OCI-LY1 (cell line): Measurements from ENCODE around the gene ST8SIA2.

Source experiments
- EZH2 ChIP-seq: fragments of 200-600 bp; sonication (generic), shearing (Covaris generic); IDR thresholded peaks from 2 replicates; pipeline ENCODE4 v1.8.0; 2017; ENCODE audit warnings: borderline replicate concordance, mixed run types, mild to moderate bottlenecking, antibody characterized with exemption, low read length, moderate library complexity, mixed read lengths
- TF ChIP-seq, protein P1 (sequence below): fragments of 200-600 bp; sonication (generic), shearing (Covaris generic); IDR thresholded peaks from 2 replicates; pipeline ENCODE4 v1.5.1; 2017; ENCODE audit warnings: mild to moderate bottlenecking, antibody characterized with exemption, low read length, moderate library complexity, mixed read lengths

DNA sequence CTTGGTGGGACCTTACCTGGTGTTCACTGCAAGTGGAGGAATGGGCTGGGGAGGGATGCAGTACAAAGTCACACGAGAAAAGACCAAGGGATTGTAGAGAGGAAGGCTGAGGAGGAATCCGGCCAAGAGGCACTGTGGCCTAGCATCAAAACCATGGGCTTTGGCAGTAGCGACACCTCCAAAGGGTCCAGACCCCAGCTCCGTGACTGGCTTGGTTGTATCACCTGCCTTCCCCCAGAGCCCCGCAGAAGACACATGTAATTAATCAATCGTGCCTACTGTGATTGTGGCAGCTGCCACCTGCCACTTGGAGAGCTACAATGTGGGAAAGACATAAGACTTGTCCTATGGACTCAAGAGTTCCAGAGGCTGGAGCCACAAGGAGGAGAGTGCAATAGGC lies 54.7 kb downstream of the ST8SIA2 start:
- TF ChIP-seq, protein P1, sequence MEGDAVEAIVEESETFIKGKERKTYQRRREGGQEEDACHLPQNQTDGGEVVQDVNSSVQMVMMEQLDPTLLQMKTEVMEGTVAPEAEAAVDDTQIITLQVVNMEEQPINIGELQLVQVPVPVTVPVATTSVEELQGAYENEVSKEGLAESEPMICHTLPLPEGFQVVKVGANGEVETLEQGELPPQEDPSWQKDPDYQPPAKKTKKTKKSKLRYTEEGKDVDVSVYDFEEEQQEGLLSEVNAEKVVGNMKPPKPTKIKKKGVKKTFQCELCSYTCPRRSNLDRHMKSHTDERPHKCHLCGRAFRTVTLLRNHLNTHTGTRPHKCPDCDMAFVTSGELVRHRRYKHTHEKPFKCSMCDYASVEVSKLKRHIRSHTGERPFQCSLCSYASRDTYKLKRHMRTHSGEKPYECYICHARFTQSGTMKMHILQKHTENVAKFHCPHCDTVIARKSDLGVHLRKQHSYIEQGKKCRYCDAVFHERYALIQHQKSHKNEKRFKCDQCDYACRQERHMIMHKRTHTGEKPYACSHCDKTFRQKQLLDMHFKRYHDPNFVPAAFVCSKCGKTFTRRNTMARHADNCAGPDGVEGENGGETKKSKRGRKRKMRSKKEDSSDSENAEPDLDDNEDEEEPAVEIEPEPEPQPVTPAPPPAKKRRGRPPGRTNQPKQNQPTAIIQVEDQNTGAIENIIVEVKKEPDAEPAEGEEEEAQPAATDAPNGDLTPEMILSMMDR: no peak
- TF ChIP-seq EZH2: no peak
